DMS53 treated with DMSO at 0.1 percent for 48 hours (cell line): ENCODE results near the gene TOMM20L.
"Not testable (repeated sequence)": the region's sequence is repeated elsewhere in the genome, so short reads cannot be mapped to it uniquely, and the experiment has no call there.

ENCODE experiments used
- DNase-seq: peaks from one replicate; lab custom pipeline; 2025; ENCODE audit not compliant: unreplicated experiment; lab: John Stamatoyannopoulos, UW

TOMM20L gene

DNA sequence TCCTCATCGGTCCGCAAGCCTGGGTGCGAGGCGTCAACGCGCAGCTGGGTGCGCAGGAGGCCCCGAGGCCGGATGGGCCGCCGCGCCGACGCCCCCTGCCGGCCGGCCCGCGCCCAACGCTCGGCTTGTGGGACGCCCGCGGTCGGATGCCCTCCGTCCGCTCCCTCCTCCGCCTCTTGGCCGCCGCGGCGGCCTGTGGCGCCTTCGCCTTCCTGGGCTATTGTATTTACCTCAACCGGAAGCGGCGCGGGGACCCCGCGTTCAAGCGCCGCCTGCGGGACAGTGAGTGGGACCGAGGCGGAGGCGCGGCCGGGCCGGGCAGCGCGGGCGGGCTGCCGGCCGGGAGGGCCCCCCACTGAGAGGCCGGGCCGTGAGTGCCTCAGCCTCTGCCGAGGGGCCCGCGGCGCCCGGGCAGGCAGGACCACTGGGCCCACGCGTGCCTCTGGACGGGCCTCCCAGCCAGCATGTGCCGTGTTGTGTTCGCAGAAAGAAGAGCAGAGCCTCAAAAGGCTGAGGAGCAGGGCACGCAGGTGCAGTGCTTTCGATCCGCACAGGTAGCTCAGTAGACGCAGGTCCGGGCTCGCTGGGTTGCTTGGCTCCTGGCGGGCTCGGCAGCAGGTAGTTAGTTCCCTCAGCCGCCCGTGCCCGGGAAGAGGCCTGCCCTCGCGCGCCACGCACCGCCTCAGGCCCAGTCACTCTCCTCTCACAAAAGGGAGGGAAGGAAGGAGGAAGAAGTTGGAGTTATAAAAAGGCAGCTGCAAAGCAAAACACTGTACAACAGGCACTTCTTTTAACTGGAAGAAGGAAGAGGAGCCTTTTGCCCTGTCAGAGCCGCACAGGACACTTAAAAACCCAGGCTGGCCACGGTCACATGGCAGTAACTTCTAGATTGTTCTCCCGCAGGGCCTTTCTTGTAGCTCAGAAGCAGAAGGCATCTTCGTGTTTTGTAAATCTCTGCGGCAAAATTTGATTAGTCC lies at the start of gene TOMM20L:
Gene TOMM20L, plus strand, starts transcription at position 119 of the 977 bp plus-strand sequence. Its CDS starts 28 bp downstream, at position 147.
- DNase-seq: peak; percentile 49

DNA sequence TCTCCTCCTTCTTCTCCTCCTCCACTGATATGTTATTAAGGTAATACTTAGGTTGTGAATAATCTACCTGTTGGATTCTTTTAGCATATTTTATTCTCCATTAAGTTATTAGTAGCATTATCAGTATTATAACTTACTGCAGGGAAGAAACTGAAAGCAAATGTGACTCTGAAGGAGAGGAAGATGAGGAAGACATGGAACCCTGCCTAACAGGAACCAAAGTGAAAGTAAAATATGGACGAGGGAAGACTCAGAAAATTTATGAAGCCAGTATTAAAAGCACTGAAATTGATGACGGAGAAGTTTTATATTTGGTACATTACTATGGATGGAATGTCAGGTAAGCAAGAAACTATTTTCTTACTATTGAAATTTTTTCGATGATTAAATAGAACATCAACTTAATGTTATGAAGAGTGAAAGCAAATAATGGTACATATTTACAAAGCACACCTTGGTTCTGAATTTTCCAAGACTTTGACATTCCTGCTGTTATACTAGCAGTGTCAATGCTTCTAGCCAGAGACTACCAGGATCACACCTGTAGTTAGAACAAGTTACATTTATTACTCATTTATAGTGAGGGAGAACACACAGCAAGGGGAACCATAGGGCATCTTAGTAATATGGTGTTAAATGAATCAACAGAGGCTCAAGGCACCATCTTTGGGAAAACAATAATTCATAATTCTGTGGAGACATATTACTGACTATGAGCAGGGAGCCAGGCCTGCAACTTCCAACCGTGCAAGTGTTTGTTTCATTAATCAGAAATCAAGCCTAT lies 42.0 kb upstream of the TOMM20L start:
- no peak for DNase-seq

DNA sequence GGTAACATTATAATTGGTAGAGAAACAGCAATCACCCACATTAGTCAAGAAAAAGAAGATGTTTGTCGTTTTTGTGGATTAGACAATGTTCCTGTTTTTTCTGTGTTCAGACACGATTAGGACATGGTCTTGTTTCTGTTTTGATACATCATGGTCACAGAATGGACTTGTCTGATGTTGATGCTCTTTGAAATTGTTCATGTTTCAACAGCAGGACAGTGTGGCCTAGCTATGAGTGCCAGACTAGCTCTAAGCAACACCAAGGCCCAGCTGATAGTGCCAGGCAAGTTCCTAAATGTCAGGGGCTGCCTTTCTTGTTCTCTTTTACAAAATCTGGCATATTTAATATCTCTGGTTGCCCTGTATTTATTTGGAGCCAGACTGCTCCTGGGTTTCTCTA lies 40.9 kb upstream of the TOMM20L start:
- DNase-seq: no peak

DNA sequence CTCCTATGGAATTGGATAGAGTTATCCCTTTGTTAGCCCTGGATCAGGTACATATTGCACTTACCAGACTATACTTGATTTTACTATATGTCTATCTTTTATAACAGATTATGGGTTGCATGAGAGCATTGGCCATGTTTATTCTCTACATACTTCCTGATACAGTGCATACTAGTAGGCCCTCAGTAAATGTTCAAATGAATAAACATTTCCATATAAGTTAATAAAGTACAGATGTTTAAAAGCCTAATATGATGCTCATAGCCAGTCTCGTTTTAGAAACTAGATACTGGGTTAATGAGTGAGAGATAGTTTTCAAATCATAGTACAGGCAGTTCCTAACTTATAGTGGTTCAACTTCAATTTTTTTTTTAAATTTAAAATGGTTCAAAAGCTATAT lies 39.5 kb upstream of the TOMM20L start:
- DNase-seq: no peak

DNA sequence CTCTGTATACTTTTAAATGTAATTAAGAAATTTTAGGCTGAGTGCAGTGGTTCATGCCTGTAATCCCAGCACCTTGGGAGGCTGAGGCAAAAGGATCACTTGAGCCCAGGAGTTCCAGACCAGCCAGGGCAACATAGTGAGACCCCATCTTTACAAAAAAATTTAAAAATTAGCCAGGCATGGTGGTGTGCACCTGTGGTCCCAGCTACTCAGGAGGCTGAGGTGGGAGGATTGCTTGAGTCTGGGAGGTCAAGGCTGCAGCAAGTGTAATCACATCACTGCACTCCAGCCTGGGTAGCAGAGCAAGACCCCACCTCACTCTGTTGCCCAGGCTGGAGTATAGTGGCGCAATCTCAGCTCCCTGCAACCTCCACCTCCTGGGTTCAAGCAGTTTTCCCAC lies 33.5 kb upstream of the TOMM20L start:
- DNase-seq: not testable (repeated sequence)

DNA sequence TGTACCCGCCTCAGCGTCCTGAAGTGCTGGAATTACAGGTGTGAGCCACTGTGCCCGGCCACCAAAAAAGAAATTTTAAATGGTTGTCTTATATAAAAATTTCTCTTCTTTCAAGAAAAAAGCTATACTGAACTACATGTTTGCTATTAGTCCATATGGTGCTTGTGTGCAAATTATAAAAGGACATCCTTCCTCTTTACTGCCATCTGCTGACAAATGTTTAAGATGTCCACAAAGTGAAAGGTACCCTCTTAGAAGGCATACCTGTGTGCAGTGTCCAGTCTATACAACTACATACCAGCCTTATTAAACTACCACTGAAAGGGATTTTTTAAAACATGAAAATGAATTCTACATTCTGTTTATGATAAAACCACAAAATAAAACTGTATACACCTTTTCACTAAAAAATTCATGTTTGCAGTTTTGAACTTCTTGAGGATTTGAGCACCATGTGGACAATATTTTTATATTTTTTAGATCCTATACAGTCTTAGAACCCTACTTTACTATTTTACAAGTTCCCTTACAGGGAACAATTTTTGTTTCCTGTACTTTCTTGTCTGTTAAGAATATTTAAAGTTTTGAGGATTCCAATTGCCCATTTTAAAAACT lies 32.8 kb upstream of the TOMM20L start:
- peak; percentile 40 for DNase-seq

DNA sequence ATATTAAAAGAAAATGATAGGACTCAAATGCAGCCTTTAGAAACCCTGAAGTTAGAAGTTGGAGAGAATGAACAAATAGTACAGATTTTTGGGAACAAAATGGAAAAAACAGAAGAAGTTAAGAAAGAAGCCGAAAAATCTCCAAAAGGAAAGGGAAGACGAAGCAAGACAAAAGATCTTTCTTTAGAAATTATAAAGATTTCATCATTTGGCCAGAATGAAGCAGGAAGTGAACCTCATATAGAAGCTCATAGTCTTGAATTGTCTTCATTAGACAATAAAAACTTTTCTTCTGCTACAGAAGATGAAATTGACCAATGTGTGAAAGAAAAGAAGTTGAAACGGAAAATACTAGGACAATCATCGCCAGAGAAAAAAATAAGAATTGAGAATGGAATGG lies 31.4 kb upstream of the TOMM20L start:
- no peak for DNase-seq

DNA sequence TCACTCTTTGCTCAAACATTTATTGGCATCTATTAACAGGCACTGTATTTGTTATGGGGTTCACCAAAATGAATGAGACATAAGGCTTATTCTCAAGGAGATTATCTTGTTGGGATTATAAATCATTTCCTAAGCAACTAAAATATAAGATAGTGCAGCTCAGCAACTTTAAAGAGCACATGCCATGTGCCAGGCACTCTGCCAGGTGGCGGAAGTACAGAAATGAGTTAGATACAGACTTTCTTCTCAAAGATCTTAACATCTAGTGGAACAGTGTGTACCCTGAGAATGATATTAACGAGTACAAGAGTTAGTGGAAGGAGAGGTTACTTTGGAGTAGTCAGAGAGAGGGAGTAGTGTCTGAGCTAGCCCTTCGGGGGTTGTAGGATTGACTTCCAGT lies 28.4 kb upstream of the TOMM20L start:
- DNase-seq: no peak

DNA sequence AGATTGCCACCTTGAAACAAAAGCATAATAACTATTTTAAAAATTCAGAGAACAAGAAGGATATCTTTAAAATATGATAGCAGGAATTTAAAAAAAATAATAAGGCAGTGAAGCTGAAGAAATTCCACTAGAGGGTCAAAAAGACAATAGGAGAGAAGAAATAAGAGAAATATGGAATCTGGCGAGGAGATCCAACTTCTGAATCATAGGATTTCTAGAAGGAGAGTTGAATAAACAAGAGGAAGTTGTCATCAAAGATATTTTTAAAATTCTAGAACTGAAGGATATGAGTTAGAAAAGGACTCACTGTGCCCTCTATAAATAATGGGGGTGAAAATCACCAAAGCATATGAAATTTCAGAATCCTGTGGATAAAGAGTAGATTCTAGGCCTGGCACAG lies 26.8 kb upstream of the TOMM20L start:
- DNase-seq: no peak

DNA sequence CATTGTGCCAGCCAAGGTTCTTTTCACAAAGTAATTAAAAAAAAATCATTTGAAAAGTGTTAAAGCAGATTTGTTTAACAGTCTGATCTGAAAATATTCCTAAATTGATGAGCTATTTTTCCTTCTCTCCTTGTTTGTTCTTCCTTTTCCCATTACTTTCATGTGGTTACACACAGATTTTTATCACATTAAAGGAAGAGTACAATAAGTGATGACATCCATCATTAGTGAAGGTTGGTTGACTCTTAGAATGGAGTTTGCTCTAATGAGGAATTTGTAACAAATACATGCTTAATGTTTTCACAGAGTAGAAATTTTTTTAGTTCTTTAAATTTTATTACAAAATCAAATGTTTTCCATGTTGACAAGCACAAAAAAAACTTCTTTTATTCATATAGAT lies 18.9 kb upstream of the TOMM20L start:
- no peak for DNase-seq

DNA sequence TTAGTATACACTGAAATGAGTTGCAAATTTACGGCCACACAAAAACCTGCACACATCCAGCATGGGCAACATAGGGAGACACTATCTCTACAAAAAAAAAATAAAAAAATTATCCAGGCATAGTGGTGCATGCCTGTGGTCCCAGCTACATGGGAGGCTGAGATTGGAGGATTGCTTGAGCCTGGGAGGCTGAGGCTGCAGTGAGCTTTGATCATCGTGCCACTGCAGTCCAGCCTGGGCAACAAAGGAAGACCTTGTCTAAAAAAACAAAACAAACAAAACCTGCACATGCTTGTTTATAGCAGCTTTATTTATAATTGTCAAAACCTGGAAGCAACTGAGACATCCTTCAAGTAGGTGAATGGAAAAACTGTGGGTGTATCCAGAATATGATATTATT lies 4.9 kb upstream of the TOMM20L start:
- DNase-seq: no peak

DNA sequence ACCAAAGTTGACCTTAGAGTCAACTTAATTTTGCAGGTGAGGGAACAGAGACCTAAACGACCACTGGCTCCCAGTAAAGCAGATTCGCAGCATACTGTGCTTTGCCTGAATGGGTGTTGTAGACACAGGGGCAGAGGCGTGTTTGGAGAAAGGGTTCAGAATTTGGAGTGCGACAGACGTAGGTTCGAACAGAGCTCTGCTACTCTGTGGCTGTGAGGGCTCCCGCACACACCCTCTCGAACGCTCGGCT lies 243 bp upstream of the TOMM20L start:
- DNase-seq: no peak

DNA sequence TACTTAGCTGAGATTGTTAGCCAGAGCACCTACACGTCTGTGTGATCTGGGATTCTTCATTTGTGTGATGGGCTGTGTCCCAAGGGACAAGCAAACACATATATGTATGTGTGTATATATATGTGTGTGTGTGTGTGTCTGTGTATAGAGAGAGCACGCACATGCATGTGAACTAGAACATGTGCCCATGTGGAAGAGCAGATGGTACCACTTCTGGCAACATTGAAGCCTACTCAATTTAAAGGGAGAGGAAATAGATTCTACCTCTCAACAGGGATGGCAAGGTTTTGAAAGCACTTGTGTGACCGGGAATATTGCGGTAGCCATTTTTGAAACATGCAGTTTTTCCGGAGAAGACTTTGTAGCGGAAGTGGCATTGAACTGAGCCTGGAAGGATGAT lies 1.4 kb downstream of the TOMM20L start:
- DNase-seq: no peak

DNA sequence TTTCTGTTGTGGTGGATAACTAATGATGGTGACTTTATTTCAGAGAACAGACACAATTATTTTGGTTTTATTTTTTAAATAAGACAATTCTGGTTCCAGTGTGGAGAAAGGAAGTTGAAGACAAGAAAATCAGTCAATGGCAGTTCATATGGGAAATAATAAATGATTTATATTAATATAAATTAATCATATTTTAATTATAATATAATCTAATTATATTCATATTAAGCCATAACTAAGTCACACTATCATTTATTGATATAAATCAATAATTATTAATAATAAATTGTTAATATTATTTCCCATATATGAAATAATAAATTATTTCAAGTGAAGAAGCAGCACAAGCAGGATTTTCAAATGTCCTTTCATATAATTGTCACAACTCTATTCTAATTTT lies 2.8 kb downstream of the TOMM20L start:
- DNase-seq: no peak

DNA sequence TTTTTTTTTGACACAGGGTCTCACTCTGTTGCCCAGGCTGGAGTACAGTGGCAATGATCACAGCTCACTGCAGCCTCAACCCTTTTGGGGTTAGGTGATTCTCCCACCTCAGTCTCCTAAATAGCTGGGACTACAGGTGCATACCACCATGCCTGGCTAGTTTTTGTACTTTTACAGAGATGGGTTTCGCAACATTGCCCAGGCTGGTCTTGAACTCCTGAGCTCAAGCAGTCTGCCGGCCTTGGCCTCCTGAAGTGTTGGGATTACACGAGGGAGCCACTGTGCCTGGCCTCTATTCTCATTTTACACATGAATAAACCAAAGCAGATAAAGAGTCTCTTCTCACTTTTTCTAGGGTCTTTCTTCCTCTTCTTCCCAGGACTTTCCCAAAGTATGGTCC lies 3.2 kb downstream of the TOMM20L start:
- no peak for DNase-seq

DNA sequence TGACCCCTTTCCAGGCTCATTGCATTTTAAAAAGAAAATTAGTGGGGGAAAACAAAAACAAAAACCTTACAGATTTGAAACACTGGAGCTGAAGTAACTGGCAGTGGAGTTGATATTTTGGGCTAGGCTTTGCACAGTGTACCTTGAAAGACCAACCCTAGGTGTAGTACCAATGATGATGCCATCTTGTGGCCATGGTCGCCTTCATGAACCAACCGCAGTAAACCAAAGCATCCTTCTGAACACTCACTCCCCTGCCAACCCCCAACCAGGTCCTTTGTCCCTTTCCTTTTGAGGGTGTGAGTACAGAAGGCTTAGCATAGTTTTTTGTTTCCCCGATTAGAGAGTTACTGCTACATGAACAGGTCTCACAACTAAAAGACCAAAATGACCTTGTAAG lies 5.9 kb downstream of the TOMM20L start:
- no peak for DNase-seq

DNA sequence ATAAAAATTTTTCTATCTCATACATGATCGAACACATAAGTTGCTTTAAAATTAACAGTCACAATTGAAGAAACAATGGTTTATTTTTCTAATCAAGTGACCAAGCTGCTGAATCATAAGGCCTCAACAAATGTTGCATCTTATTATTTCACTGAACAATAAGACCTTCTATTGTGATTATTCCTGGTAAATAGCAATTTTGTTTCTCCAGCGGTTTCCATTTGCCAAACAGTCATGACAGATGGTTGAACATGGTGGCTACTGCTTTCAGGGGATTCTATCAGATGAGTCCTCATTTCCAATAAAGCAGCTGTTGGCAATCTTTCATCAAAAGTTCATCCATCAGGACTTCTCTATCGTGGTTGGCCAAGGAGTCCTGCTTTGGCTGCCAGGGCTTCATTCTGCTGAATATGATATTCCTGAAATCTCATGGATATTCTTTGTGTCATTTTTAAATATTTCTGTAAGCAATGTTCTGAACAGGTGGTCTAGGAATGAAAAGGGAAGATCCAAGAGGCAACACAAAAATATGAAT lies 13.0 kb downstream of the TOMM20L start:
- DNase-seq: no peak

DNA sequence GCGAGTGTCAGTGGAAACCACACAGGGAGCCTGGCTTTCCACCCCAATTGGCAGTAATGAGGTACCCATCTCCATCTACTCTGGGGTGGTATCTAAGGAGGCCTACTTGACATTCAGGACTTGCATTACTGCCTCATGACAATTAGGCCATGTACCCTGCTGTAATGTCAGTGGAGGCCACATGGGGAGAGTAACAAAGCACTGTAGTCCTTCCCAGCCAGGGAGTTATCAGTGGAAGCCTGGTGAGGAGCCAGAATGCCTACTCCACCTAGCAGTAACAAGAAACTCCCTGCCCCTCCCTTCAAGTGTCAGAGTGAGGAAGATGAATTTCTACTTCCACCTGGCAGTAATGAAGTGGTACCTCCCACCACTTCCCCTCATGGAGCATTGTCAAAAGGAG lies 19.1 kb downstream of the TOMM20L start:
- DNase-seq: no peak

DNA sequence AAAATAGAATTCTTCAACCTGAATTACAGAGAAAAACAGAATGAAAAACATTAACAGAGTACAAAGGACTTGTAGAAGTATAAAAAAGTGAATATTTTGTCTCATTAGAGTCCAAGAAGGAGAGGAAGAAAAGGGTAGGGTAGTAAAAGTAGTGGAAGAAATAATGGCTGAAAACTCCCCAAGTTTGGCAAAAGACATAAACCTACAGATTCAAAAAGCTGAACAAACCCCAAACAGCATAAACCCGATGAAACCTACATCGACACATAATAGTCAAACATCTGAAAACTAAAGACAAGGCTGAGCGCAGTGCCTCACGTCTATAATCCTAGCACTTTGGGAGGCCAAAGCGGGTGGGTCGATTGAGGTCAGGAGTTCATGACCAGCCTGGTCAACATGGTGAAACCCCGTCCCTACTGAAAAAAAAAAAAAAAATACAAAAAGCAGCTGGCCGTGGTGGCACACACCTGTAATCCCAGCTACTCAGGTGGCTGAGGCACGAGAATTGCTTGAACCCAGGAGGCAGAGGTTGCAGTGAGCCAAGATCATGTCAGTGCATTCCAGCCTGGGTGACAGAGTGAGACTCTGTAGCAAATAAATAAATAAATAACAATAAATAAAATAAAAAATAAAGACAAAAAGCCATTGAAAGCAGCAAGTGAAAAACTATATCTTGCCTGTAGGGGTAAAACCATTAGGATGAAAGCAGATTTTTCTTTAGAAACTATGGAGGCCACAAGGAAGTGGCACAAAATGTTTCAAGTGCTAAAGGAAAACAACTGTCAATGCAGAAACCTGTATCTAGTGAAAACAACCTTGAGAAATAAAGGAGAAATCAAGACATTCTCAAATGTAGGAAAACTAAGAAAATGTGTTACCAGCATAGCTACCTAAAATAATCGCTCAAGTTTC lies 20.2 kb downstream of the TOMM20L start:
- no peak for DNase-seq

DNA sequence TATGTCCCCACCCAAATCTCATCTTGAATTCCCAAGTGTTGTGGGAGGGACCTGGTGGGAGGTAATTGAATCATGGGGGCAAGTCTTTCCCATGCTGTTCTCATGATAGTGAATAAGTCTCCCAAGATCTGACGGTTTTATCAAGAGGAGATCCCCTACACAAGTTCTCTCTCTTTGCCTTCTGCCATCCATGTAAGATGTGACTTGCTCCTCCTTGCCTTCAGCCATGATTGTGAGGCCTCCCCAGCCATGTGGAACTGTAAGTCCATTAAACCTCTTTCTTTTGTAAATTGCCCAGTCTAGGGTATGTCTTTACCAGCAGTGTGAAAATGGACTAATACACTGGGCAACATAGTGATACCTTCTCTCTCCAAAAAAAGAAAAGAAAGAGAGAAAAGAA lies 21.2 kb downstream of the TOMM20L start:
- DNase-seq: not testable (repeated sequence)
